T-helper 9 cell (primary cell): Measurements from ENCODE around the gene DIPK2A.

Experiments
- DNase-seq: peaks from one replicate; pipeline ENCODE4 v3.0.0-alpha.2; 2020
- total RNA-seq, 2 donors: gene quantifications; one replicate each; lab custom pipeline; 2026; lab: John Stamatoyannopoulos, UW

DIPK2A gene
- 33.5 to 58.9 reads per million in 2 donors for total RNA-seq

GRCh38 chr3:143971359-143972154, at the start of gene DIPK2A:
DIPK2A (plus strand) TSS chr3:143971823; CDS start chr3:143972333, 510 bp downstream.
- DNase-seq, result peak; percentile 91

GRCh38 chr3:143924522-143925285, 46.9 kb upstream of the DIPK2A start:
- DNase-seq, result no peak

- DNase-seq, result no peak
These were observed 43.6 kb upstream of the DIPK2A start for GRCh38 chr3:143928056-143928455.

GRCh38 chr3:143928541-143929255, 42.9 kb upstream of the DIPK2A start:
- no peak for DNase-seq

- DNase-seq, result no peak
These were observed 36.8 kb upstream of the DIPK2A start for GRCh38 chr3:143934791-143935190.

- DNase-seq, result no peak
These were observed 35.9 kb upstream of the DIPK2A start for GRCh38 chr3:143935678-143936077.

GRCh38 chr3:143950810-143951209, 20.8 kb upstream of the DIPK2A start:
- no peak for DNase-seq

- DNase-seq, result no peak
These were observed 20.2 kb upstream of the DIPK2A start for GRCh38 chr3:143951351-143951971.

- no peak for DNase-seq
These were observed 19.0 kb upstream of the DIPK2A start for GRCh38 chr3:143952569-143953072.

GRCh38 chr3:143955113-143955512, 16.5 kb upstream of the DIPK2A start:
- no peak for DNase-seq

- no peak for DNase-seq
These were observed 14.8 kb upstream of the DIPK2A start for GRCh38 chr3:143956838-143957237.

- no peak for DNase-seq
These were observed 14.2 kb upstream of the DIPK2A start for GRCh38 chr3:143957453-143957852.

- no peak for DNase-seq
These were observed 12.7 kb upstream of the DIPK2A start for GRCh38 chr3:143958966-143959365.

GRCh38 chr3:143961342-143961741, 10.3 kb upstream of the DIPK2A start:
- DNase-seq, result no peak

- no peak for DNase-seq
These were observed 7.7 kb upstream of the DIPK2A start for GRCh38 chr3:143963946-143964345.

- DNase-seq, result peak; percentile 47
These were observed 757 bp upstream of the DIPK2A start for GRCh38 chr3:143970773-143971358.

GRCh38 chr3:143972155-143972504, 507 bp downstream of the DIPK2A start:
- no peak for DNase-seq

GRCh38 chr3:143972505-143973258, 1.1 kb downstream of the DIPK2A start:
- peak; percentile 49 for DNase-seq

- no peak for DNase-seq
These were observed 1.8 kb downstream of the DIPK2A start for GRCh38 chr3:143973259-143974021.
